Measurements from ENCODE around the gene PGLYRP2.
A peak's percentile ranks its signal among the peaks of the same experiment; 100 is the strongest.
"Not testable (repeated sequence)": the region's sequence is repeated elsewhere in the genome, so short reads cannot be mapped to it uniquely, and the experiment has no call there.

The PGLYRP2 gene

GRCh38 chr19:15488489-15489226 is 9.4 kb upstream of the PGLYRP2 start:
- DNase-seq (ENCODE audit: low read depth): no peak

GRCh38 chr19:15487038-15487437 is 7.7 kb upstream of the PGLYRP2 start:
- no peak for DNase-seq (ENCODE audit: low read depth)

GRCh38 chr19:15485768-15486167 is 6.5 kb upstream of the PGLYRP2 start:
- DNase-seq (ENCODE audit: low read depth): not testable (repeated sequence)

GRCh38 chr19:15480996-15481395 is 1.7 kb upstream of the PGLYRP2 start:
- not testable (repeated sequence) for DNase-seq (ENCODE audit: low read depth)

GRCh38 chr19:15476325-15476724 is 3.0 kb downstream of the PGLYRP2 start:
- DNase-seq (ENCODE audit: low read depth): no peak

- DNase-seq (ENCODE audit: low read depth): no peak
Measured at GRCh38 chr19:15475611-15476010, 3.7 kb downstream of the PGLYRP2 start.

- no peak for DNase-seq (ENCODE audit: low read depth)
Measured at GRCh38 chr19:15475169-15475568, 4.1 kb downstream of the PGLYRP2 start.

GRCh38 chr19:15473821-15474220 is 5.5 kb downstream of the PGLYRP2 start:
- not testable (repeated sequence) for DNase-seq (ENCODE audit: low read depth)

GRCh38 chr19:15471639-15472101 is 7.6 kb downstream of the PGLYRP2 start:
- DNase-seq (ENCODE audit: low read depth): no peak

- peak; percentile 38 for DNase-seq (ENCODE audit: low read depth)
Measured at GRCh38 chr19:15469513-15470297, 9.6 kb downstream of the PGLYRP2 start.

GRCh38 chr19:15468675-15469512 is 10.4 kb downstream of the PGLYRP2 start:
- no peak for DNase-seq (ENCODE audit: low read depth)

- DNase-seq (ENCODE audit: low read depth): no peak
Measured at GRCh38 chr19:15467734-15468214, 11.5 kb downstream of the PGLYRP2 start.

- DNase-seq (ENCODE audit: low read depth): peak; percentile 96
Measured at GRCh38 chr19:15466851-15467733, 12.2 kb downstream of the PGLYRP2 start.

GRCh38 chr19:15464394-15465385 is 14.6 kb downstream of the PGLYRP2 start, which contains the start of gene RASAL3:
RASAL3 (minus strand) TSS chr19:15464544; CDS start chr19:15464358, 186 bp downstream.
- peak; percentile 63 for DNase-seq (ENCODE audit: low read depth)

- no peak for DNase-seq (ENCODE audit: low read depth)
Measured at GRCh38 chr19:15463861-15464371, 15.4 kb downstream of the PGLYRP2 start.

- no peak for DNase-seq (ENCODE audit: low read depth)
Measured at GRCh38 chr19:15461694-15462093, 17.6 kb downstream of the PGLYRP2 start.

GRCh38 chr19:15457701-15458484 is 21.4 kb downstream of the PGLYRP2 start:
- DNase-seq (ENCODE audit: low read depth): no peak

GRCh38 chr19:15456871-15457700 is 22.2 kb downstream of the PGLYRP2 start:
- no peak for DNase-seq (ENCODE audit: low read depth)

Data from iris pigment epithelial cell (primary cell).